ENCODE measurements around the gene CCSAP. TPM values are rescaled to one million over a fixed set of nuclear protein-coding genes. Genes with fewer than 3 reads are reported as not detected.

Gene CCSAP
- polyA plus RNA-seq, 1 of the 3 experiments (the other 2 are of a cell fraction) = 1.8 TPM

GRCh38 chr1:229272164-229273158 is 70.4 kb downstream of the CCSAP start:
- peak overlapping the region; percentile 66; the same call in 1 of the 2 replicates for H3K9ac ChIP-seq

GRCh38 chr1:229271448-229272159 is 71.2 kb downstream of the CCSAP start:
- peak overlapping the region; percentile 81 for H2AFZ ChIP-seq (ENCODE audit: low read depth)
- DNase-seq = no peak
- peak overlapping the region; percentile 77 to 80 for H3K4me3 ChIP-seq (ENCODE audit: low read depth in 2 of 2, low read length in 1 of 2)
- H3K4me2 ChIP-seq = peak overlapping the region; percentile 81
- peak overlapping the region; percentile 36 to 64; a peak in 3 of 4 replicates for H3K27ac ChIP-seq (ENCODE audit: low read depth in 2 of 2, low read length in 1 of 2)
- TF ChIP-seq MAX (IDR thresholded peaks at IDR 0.05; ENCODE audit: low read depth) = 0 out of 2 replicates have a peak, but pooled peaks have one; percentile 6
- TF ChIP-seq, protein P1, sequence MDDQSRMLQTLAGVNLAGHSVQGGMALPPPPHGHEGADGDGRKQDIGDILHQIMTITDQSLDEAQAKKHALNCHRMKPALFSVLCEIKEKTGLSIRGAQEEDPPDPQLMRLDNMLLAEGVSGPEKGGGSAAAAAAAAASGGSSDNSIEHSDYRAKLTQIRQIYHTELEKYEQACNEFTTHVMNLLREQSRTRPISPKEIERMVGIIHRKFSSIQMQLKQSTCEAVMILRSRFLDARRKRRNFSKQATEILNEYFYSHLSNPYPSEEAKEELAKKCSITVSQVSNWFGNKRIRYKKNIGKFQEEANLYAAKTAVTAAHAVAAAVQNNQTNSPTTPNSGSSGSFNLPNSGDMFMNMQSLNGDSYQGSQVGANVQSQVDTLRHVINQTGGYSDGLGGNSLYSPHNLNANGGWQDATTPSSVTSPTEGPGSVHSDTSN (IDR thresholded peaks at IDR 0.05) = no peak
- TF ChIP-seq, protein P2, sequence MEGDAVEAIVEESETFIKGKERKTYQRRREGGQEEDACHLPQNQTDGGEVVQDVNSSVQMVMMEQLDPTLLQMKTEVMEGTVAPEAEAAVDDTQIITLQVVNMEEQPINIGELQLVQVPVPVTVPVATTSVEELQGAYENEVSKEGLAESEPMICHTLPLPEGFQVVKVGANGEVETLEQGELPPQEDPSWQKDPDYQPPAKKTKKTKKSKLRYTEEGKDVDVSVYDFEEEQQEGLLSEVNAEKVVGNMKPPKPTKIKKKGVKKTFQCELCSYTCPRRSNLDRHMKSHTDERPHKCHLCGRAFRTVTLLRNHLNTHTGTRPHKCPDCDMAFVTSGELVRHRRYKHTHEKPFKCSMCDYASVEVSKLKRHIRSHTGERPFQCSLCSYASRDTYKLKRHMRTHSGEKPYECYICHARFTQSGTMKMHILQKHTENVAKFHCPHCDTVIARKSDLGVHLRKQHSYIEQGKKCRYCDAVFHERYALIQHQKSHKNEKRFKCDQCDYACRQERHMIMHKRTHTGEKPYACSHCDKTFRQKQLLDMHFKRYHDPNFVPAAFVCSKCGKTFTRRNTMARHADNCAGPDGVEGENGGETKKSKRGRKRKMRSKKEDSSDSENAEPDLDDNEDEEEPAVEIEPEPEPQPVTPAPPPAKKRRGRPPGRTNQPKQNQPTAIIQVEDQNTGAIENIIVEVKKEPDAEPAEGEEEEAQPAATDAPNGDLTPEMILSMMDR (IDR thresholded peaks at IDR 0.05) = peak; percentile 47
- TF ChIP-seq RAD21 (IDR thresholded peaks at IDR 0.05; ENCODE audit: low read length) = 0 out of 2 replicates have a peak, but pooled peaks have one; percentile 4
- TF ChIP-seq FOXM1 (IDR thresholded peaks at IDR 0.05; ENCODE audit: low read depth) = no peak
- TF ChIP-seq RXRA (IDR thresholded peaks at IDR 0.05; ENCODE audit: borderline replicate concordance, low read depth) = no peak
- H3K9ac ChIP-seq = peak overlapping the region; percentile 66
- H3K27me3 ChIP-seq (ENCODE audit: insufficient read depth) = no peaks in the 10 kb centered on the region
- ChIA-PET POLR2A (interaction anchor here (1.5 kb wide), 1 partner anchor 11 kb away, joined by 3 read pairs; no protein-coding TSS in a partner anchor), CTCF (interaction anchor here (0.6 to 2.4 kb wide), 5 partner anchors 9 to 211 kb away, joined by 4 to 10 read pairs (median 7); no protein-coding TSS in a partner anchor)
- no peaks in the 10 kb centered on the region for H3K9me2 ChIP-seq
- peaks cover 6% of the 10 kb centered on the region for H3F3A ChIP-seq (replicated peaks; ENCODE audit: insufficient read depth)
- H3K79me2 ChIP-seq (ENCODE audit: insufficient read depth) = peaks cover 51% of the 10 kb centered on the region
- no peaks in the 10 kb centered on the region for H3K36me3 ChIP-seq (replicated peaks in 1 of 2; ENCODE audit: control insufficient read depth in 1 of 2, insufficient read depth in 2 of 2, low read length in 1 of 2)
- H3K4me1 ChIP-seq (ENCODE audit: control insufficient read depth in 1 of 2, insufficient read depth in 2 of 2, low read depth in 1 of 2, low read length in 1 of 2) = peaks cover 0 to 15% of the 10 kb centered on the region in 2 experiments; a peak in 3 of 4 replicates
- 4% methylated on average over 23 of the region's 32 CpGs for WGBS (ENCODE audit: low lambda C conversion rate)
- no peaks in the 10 kb centered on the region for H3K9me3 ChIP-seq
- peaks cover 25% of the 10 kb centered on the region for H4K20me1 ChIP-seq (ENCODE audit: insufficient read depth)

More at GRCh38 chr1:229272164-229273158, 70.4 kb downstream of the CCSAP start:
- no peak for DNase-seq
- POLR2A ChIA-PET = no interaction called here
- Histone ChIP-seq H3K27me3 (ENCODE audit: insufficient read depth) (no peaks in the 10 kb centered on the region), H3K4me3 (ENCODE audit: low read depth in 2 of 2, low read length in 1 of 2) (peak overlapping the region; percentile 77 to 80), H3K4me2 (peak overlapping the region; percentile 81), H4K20me1 (ENCODE audit: insufficient read depth) (peaks cover 26% of the 10 kb centered on the region), H3K9me2 (no peaks in the 10 kb centered on the region), H2AFZ (ENCODE audit: low read depth) (no peak overlapping the region), H3K9me3 (no peaks in the 10 kb centered on the region), H3K27ac (ENCODE audit: low read depth in 2 of 2, low read length in 1 of 2) (peak overlapping the region; percentile 36 to 64; a peak in 3 of 4 replicates), H3K4me1 (ENCODE audit: control insufficient read depth in 1 of 2, insufficient read depth in 2 of 2, low read depth in 1 of 2, low read length in 1 of 2) (peaks cover 0 to 15% of the 10 kb centered on the region in 2 experiments; a peak in 3 of 4 replicates), H3F3A (replicated peaks; ENCODE audit: insufficient read depth) (peaks cover 6% of the 10 kb centered on the region), H3K36me3 (replicated peaks in 1 of 2; ENCODE audit: control insufficient read depth in 1 of 2, insufficient read depth in 2 of 2, low read length in 1 of 2) (no peaks in the 10 kb centered on the region), H3K79me2 (ENCODE audit: insufficient read depth) (peaks cover 58% of the 10 kb centered on the region)
- TF ChIP-seq MXI1 (IDR thresholded peaks at IDR 0.05; ENCODE audit: low read depth, low read length) = peak; percentile 55; the same call in 1 of the 2 replicates
- TF ChIP-seq EZH2phosphoT487 (IDR thresholded peaks at IDR 0.05; ENCODE audit: borderline replicate concordance, low read depth) = no peak
- 56% methylated on average over 11 of the region's 11 CpGs for WGBS (ENCODE audit: low lambda C conversion rate)
- CTCF ChIA-PET = interaction anchor here (1.1 to 2.3 kb wide), 3 partner anchors 10 to 169 kb away, joined by 4 to 7 read pairs (median 5); no protein-coding TSS in a partner anchor

Small RNA genes within 50 kb of the gene (small RNA-seq; reads per million reads assigned to genes)
- 0 to 4.5 (median 0.19) reads per million in 7 experiments for gene RNU6-180P

Other genes starting within 250 kb of the CCSAP start
- gene RAB4A, start 71.9 kb downstream of the CCSAP start, polyA plus RNA-seq (2012; rRNA removed) = 25.5 and 28.1 TPM in 2 replicates
- 0.21 and 0.36 TPM in 2 replicates for gene ACTA1, start 91.0 kb upstream of the CCSAP start, polyA plus RNA-seq (2012; rRNA removed)
- gene NUP133, start 165.3 kb upstream of the CCSAP start, polyA plus RNA-seq (2012; rRNA removed) = 10.9 and 14.8 TPM in 2 replicates
- gene ABCB10, start 215.7 kb upstream of the CCSAP start, polyA plus RNA-seq (2012; rRNA removed) = 5.7 and 7.4 TPM in 2 replicates